HTERT RPE-1 (cell line): ENCODE data around the gene CDPF1.
"Not testable (repeated sequence)": the region's sequence is repeated elsewhere in the genome, so short reads cannot be mapped to it uniquely, and the experiment has no call there.

ENCODE experiments used
- in situ Hi-C: fragments of 300-500 bp; cut with MboI; formaldehyde crosslinking; loops from 4 replicates; pipeline ENCODE4 v1.14.3; 2020; ENCODE audit warnings: low sequenced_read_pairs

The CDPF1 gene

DNA sequence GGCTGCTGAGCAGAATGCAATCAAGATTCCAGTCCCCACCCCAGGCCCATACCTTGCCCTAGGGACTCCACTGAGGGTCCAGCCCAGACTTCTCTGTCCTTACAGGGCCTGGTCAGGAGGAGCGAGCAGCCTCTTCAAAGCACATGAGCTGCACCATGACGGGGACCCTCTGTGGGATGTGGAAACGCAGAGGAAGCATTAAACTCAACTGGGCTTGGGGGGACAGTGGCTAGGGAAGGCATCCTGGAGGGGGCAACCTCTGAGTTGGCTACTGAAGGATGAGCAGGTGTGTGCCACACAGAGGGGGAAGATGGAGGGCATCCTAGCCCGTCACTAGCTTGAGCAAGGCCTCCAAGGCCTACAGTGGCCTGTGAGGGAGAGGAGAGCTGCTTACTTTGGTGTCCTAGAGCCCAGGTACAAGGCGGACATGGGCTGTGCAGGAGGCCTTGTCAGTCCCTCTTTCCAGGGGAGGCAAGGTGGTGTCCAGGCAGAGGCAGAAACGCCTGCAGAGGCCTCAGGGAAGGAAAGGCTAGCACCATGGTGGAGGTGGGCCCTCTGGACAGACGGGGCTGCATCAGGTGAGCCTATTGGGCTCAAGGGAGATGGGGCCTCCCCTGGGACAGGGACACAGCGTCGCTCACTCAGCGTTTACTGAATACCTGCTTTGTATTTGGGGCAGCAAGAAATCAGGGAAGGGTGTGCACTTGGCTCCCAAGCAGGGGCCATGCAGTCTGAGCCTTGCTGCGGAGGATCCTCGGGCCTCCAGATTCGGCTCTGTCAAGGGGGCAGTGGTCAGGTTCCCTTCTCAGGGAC lies 32.0 kb upstream of the CDPF1 start:
- in situ Hi-C loops, result no loop called here

DNA sequence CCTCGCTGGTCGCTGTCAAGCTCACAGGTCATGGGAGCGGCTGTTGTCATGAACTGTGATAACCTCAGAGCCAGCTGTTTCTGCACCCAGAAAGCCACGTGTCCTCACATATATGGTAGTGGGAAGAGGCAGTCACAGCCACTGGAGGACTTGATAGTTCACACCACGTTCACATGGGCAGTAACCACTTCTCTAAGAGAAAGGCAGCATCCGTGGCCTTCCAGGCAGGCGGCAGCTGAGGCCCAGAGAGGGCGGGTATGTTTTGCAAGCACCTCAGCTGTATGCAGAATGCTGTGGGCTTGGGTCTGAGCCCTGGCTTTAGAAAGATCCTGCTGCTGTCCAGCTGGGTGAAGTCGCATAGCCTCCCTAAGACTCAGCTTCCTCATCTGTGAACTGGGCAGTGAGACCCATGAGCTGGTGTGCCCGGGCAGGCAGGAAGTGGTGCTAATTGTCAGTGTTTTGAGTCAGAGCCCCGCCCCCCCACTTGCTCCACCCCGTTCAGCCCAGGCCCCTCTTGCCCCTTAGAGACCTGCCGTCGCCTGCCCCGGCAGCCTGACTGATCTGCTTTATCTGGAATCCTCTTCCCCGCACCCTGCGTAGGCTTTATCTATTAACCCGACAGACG lies 31.0 kb upstream of the CDPF1 start:
- in situ Hi-C loops, result no loop called here

DNA sequence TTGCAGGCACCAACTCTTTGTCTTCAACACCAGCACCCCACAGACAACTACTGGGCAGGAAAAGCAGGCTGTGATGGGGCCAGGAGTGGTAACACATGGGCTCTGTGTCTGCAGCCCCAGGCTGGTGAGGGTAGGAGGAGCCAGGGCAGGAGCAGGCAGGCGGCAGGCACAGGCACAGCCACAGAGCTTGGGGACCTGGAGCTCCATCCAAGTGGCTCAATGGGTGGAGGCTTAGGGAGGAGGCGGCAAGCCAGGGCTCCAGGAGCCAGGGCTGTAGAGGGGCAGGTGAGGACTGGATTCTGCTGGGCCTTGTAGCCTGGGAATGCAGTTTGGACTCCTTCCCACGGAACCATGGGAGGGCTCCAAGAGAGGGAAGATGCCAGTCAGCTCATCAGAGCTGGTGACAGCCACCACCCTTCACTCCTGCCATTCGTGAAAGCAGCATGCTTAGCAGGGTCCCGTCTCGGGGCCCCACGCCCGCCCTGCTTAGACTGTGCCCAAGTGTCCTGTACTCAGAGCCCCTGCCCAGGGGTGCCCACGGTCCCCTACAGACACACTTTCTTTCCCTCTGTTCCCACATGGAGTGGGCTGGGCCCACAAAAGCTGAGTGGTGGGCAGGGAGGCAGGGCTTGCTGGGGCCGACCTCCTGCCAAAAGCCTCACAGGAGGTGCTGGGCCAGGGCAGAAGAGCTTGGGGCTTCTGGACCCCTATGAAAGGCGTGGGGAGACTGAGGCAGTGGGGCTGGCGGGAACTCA lies 30.1 kb upstream of the CDPF1 start:
- in situ Hi-C loops, result no loop called here

DNA sequence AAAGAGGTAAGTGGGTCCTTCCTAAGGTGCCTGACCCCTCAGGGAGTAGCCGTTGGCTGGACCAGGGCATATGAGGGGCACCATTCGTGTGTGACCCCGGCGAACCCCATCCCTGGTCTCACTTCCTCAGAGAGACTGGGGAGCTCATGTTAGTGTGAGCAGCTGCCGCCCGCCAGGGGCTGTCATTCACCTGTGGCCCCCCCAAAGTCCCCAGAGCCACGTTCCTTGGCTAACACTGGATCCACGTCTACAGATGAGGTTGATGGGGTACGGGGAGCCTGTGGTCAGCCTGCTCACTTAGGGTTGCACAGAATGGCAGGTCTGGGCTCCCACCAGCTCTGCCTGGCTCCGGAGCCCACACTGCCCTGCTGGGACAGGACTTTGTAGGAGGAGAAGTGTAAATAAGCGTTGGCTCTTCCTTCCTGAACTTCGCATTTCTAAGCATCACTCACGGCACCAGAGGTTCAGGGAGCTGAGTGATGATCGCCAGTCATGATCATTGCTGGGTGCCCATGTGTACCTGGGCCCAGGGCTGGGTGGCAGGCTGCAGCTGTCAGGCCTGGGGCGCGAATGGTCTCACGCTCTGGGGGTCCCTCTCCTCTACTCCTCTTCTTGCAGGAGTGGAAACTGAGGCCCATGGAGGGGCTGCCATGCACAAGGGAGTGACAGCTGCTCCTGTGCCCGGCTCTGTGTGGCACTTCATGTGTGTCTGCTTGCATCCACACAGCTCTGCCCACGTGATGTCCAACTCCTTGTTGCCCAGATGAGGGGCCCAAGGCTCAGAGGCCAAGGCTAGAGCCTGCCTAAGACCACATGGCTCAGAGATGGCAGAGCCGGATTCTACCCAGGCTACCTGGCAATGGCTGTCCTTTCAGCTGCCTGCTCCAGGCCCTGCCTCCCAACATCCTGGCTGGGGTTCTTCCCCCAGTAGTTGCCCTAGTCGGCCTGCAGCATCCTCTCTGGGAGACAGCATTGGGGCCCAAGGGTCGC lies 28.9 kb upstream of the CDPF1 start:
- in situ Hi-C loops, result no loop called here

DNA sequence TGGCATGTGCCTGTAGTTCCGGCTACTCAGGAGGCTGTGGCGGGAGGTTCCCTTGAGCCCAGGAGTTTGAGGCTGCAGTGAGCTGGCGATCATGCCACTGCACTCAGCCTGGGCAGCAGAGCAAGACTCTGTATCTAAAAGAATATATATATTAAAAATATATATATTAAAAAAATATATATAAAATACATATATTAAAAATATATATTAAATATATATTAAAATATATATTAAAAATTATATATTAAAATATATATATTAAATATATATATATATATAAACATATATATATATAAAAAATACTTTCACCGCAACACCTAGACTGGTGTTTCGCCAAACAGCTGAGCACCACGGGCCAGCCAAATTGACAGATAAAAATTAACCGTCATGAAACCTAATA lies 26.5 kb upstream of the CDPF1 start:
- in situ Hi-C loops, result no loop called here

DNA sequence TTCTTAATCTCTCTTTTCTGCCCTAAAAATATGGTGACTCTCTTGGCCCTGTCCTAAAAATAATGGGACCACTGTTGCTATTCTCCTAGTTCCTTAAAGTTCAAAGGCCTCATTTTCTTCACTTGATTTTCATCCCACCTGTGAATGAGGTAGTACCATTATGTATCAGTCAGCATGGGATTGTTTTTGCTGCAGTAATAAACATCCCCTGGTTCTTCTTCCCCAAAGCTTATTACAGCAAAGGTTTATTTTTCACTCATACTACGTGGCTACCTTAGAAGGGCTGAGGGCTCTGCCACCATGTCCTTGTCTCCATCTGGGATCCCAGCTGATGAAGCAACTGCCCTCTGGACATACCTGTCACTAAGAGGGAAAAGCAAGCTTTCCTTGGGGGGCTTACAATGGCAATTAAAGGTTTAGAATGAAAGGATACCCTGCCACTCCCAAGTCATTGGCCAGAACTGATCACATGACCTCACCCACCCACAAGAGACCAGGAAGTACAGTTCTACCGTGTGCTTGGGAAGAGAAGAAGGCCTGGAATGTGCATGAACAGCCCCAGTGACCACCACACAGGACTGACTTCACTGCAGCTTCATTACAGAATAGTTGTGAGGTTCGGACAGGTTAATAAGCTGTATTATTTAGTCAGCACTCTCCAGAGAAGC lies 25.5 kb upstream of the CDPF1 start:
- in situ Hi-C loops, result no loop called here

DNA sequence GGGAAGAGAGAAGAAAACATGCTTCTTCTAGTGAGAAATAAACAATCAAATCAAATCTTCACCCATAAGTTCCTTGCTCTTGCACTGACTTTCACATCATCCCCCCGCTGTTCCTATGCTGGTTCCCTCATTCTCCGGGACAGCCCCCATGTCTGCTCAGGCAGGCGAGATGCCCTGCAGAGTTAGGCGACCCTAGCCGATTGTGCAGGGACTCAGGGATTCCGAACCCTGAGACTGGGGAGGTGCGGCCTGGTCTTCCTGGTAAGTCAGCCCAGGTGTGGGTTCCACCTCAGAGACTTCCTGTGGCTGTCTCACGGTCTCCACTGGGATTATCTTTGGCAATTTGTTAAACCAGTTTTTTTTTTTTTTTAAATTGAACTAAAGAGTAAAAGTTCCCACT lies 24.3 kb upstream of the CDPF1 start:
- in situ Hi-C loops, result no loop called here

DNA sequence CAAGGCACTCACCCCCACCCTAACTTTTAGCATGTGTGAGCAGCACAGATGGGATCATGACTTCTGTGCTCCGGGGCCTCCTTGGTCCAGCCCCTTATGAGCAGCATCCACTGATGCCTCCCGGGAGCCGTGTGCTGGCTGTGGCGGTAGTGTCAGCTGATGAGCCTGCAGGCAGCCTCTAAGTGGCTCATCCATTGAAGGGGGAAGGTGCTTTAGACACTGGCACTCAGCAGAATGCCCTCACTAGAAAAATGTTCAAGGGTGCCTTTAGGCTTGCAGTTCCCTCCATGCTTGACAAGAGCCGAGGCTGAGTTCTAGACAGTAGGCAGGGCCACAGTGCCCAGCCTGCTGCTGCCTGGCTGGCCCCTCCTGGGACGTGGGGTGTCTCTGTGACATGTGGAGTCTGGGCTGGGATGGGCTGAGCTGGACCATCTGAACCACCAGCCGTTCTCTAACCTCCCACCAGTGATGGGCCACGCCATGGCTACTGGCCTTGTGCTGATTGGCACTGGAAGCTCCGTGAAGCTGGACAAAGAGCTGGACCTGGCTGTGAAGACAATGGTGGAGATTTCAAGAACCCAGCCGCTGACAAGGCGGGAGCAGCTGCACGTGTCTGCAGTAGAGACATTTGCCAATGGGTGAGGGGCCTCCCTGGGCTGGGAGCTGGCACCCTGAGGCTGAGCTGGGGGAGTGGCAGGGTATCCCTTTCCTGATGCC lies 23.5 kb upstream of the CDPF1 start:
- in situ Hi-C loops, result no loop called here

DNA sequence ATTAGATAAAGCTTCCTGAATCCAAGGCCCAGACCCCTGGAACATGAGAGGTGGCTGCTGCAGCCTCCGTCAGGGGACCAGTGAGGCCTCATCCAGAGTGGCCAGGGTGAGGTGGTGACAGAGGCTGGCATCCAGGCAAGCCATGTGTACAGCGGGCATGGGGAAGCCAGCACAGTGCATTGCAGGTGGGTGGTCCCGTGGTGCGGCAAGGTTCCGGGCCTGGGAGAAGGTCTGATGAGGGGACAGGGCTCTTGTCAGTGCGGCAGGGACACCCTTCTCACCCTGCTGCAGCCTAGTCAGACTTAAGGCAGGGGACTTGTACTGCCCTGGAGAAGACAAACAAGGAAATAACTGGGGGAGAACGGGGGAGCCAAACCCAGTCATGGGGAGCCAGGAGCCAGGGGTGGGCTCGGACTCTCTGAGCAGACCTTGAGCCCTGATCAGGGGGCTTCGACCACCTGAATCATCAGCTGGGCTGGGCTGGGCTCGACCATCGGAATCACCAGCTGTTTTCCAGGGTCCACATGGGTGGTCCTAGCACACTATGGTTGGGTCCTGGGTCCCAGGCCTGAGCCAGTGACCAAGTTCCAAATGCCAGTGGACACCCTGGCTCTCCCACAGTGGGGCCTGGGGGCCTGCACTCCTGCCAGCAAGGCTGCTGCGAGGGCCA lies 22.8 kb upstream of the CDPF1 start:
- in situ Hi-C loops, result no loop called here

DNA sequence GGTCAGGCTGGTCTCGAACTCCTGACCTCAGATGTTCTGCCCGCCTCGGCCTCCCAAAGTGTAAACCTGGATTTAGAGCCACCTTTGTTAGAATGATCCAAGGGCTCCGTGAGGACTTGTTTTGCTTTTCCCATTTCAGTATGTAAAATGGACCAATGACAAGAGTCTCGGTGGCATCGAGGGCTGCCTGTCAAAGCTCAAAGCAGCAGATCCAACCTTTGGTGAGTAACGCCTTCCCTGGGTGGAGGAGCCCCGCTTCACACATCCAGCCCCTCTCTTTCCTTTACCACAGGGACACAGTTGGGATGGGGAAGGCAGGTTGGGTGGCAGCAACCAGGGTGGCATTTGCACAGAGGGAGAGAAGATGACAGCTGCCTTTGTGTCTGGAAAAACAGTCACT lies 22.1 kb upstream of the CDPF1 start:
- in situ Hi-C loops, result no loop called here

DNA sequence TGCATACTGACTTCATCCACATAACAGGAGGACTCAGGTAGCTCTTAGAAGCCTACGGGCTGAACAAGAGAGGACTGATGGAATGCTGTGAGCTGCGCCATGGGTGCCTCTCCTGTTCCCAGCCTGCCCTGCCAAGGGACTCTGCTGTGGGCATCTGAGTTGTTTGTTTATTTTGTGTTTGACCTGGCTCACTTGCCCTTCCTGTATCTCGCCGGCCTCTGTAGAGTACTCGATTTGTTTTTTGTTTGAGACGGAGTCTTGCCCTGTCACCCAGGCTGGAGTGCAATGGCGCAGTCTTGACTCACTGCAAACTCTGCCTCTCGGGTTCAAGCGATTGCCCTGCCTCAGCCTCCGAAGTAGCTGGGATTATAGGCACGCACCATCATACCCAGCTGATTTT lies 19.5 kb upstream of the CDPF1 start:
- in situ Hi-C loops, result no loop called here

DNA sequence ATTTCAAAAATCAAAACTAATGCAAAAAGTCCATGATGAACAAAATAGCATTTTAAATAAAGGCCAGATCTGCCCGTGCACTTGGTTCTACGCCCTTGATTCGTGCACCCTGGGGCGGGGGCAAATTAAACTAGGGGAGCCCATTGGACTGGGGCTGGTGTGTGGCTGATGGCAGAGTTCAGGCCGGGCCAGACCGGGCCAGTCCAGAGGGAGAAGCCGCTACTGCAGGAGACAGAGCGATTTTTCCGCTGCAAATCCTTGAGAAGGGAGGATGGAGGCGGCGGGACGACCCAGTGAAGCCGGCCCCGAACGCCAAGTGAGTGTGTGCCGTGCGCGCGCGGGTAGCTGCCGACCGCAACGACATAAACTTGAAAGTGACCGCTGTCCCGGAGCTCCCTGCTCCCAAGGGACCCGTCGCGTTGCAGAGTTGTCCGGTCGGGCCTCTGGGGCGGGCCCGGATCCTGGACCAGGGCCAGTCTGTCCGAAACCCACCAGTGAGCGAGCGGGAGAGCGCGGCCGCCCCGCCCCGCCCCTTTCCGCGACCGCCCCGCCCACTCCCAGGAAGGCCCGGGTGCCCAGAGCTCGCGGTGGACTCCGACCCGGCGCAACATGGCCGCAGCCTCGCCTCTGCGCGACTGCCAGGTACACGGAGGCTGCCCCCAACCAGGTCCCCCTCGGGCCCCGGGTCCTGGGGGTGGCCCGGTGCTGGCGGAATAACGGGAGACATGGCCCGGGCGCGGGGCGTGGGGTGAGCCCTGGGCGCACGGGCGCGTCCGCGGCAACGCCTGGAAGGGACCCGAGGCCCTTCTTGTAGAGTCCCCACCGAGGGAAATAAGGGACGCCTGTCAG lies 17.6 kb upstream of the CDPF1 start, which contains the start of gene TTC38:
TTC38 (plus strand) TSS at position 578 of the 849 bp plus-strand sequence; CDS start at position 610, 32 bp downstream.
- in situ Hi-C loops, result no loop called here

DNA sequence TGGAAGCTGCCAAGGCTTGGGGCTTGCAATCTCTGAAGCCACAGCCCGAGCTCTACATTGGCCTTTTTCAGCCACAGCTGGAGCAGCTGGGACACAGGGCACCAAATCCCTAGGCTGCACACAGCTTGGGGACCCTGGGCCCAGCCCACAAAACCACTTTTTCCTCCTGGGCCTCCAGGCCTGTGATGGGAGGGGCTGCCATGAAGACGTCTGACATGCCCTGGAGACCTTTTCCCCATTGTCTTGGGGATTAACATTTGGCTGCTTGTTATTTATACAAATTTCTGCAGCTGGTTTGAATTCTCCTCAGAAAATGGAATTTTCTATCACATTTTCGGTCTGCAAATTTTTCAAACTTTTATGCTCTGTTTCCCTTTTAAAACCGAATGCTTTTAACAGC lies 15.5 kb upstream of the CDPF1 start:
- in situ Hi-C loops, result not testable (repeated sequence)

DNA sequence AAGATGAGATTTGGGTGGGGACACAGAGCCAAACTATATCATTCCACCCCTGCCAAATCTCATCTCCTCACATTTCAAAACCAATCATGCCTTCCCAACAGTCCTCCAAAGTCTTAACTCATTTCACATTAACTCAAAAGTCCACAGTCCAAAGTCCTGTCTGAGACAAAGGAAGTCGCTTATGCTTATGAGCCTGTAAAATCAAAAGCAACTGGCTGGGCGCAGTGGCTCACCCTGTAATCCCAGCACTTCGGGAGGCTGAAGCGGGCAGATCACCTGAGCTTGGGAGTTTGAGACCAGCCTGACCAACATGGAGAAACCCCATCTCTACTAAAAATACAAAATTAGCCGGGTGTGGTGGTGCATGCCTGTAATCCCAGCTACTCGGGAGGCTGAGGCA lies 14.4 kb upstream of the CDPF1 start:
- in situ Hi-C loops, result not testable (repeated sequence)

DNA sequence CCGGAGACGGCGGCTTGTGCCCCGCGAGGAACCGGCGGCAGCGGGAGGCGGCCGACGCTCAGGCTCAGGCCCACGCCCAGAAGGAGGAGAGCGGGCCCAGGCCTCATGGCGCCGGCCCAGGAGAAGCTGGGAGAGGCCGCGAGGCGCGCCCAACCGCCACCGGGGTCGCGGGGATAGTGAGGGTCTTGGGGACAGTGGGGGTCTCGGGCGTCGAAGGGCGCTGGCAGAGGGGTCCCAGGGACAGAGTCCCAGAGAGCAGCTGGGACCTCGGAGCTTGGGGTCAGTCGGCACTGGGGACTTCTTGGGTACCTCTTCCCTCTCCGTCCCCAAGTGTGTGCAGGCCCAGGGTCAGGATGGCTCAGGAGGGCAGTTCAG lies 13.1 kb upstream of the CDPF1 start, which contains the start of gene PKDREJ:
PKDREJ (minus strand) TSS at position 128 of the 375 bp plus-strand sequence; CDS start at position 107, 21 bp downstream.
- in situ Hi-C loops, result no loop called here

DNA sequence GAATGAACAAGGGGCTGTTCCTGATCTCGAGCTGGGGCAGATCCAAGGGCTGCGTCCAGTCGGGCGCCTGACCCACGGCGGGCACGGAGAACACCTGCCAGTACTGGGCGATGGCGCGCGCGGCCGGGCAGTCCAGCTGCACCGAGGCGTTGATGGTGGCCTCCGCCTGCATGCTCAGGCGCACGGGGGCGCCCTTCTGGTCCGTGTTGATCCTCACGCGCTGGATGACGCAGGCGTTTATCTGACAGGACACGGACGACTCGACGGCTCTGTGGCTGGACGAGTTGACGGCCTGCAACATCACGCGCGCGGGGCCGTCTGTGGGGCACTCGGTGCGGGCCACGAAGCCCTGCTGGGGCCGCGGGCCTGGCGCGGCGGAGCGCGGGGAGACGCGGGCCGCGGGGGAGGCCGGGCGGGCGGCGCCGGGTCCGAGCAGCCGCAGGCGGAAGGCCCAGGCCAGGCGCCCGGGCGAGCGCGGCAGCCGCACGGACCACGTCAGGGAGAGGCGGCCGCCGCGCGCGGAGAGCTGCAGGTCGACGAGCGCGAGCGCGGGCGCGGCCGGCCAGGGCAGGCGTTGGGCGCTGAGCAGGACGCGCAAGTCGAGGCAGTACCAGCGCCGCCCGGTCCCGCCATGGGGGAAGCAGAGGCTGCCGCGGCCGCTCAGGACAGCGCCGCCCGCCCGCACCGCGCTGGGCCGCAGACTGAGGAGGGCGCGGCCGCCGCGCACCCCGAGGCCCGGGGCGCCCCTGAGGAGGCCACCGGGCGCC lies 12.5 kb upstream of the CDPF1 start:
- in situ Hi-C loops, result no loop called here

DNA sequence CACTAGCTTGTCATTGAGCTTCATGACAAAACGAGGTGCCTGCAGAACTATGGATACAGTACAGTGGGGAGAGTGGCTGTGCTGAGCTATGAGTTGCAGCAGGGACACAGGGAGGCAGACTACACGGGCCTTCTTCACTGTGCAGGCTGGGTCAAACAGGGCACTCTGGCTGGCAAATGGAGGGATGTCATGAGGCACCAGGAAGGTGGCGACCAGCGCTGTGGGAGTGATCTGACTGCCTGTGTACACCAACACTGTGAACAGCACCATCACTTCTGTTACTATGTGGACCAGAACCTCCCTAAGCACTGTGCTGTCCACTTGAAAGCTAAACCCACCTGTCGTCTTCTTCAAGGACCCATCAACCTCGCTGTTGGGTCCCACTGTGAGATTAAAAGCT lies 9.9 kb upstream of the CDPF1 start:
- in situ Hi-C loops, result no loop called here
